HepG2 (cell line): ENCODE results near the gene MECR. TPM values are rescaled to one million over a fixed set of nuclear protein-coding genes. Genes with fewer than 3 reads are reported as not detected.
A peak's percentile ranks its signal among the peaks of the same experiment; 100 is the strongest.

Experiments
- CBFB ChIP-seq: sonication (generic); formaldehyde crosslinking; IDR thresholded peaks from 2 replicates; pipeline ENCODE4 v1.4.0; 2020; ENCODE audit warnings: missing genetic modification reagents
- CC2D1A ChIP-seq: sonication (generic); formaldehyde crosslinking; IDR thresholded peaks from 2 replicates; pipeline ENCODE4 v1.8.1; 2023; ENCODE audit warnings: mild to moderate bottlenecking, missing genetic modification reagents
- EHMT2 ChIP-seq: fragments of 200-600 bp; sonication (generic); IDR thresholded peaks from 2 replicates; pipeline ENCODE4 v1.7.0; 2017; ENCODE audit warnings: antibody characterized with exemption, low read depth, low read length, borderline replicate concordance
- HHEX ChIP-seq: IDR thresholded peaks from 2 replicates; pipeline ENCODE4 v1.6.1; 2016; ENCODE audit warnings: control low read depth
- NR2F1 ChIP-seq, 2 experiments: fragments of 450-650 bp in 1 of 2; formaldehyde crosslinking in 1 of 2; IDR thresholded peaks; 2 replicates each; pipeline versions ENCODE4 v1.5.0 to v1.6.1; 2016 to 2020; ENCODE audit warnings: mild to moderate bottlenecking in 1 of 2, missing compliant biosample characterization in 1 of 2, missing genetic modification reagents in 1 of 2, moderate library complexity in 1 of 2
- PITX1 ChIP-seq: sonication (generic); formaldehyde crosslinking; IDR thresholded peaks from 2 replicates; pipeline ENCODE4 v1.5.1; 2020; ENCODE audit warnings: mild to moderate bottlenecking, missing genetic modification reagents
- SMARCC2 ChIP-seq: fragments of 450-650 bp; IDR thresholded peaks from 2 replicates; pipeline ENCODE4 v1.6.1; 2017; ENCODE audit warnings: antibody characterized with exemption, mild to moderate bottlenecking
- SP1 ChIP-seq, 2 experiments: fragments of 450-650 bp in 1 of 2; sonication (generic) in 1 of 2; formaldehyde crosslinking in 1 of 2; IDR thresholded peaks; 2 replicates each; pipeline versions ENCODE4 v1.4.0 to v1.6.1; 2016 to 2020; ENCODE audit warnings: missing genetic modification reagents in 1 of 2
- ZBTB42 ChIP-seq: sonication (generic); formaldehyde crosslinking; IDR thresholded peaks from 2 replicates; pipeline ENCODE4 v1.5.0; 2020; ENCODE audit warnings: mild to moderate bottlenecking, missing genetic modification reagents
- ZBTB7A ChIP-seq: sonication (generic); formaldehyde crosslinking; IDR thresholded peaks from 2 replicates; pipeline ENCODE4 v1.8.0; 2022; ENCODE audit warnings: mild to moderate bottlenecking, missing genetic modification reagents
- ZFAT ChIP-seq: sonication (generic); formaldehyde crosslinking; conservative IDR thresholded peaks from 2 replicates; pipeline ENCODE4 v1.8.1; 2023; ENCODE audit warnings: missing genetic modification reagents, inconsistent platforms
- ZFYVE20 ChIP-seq: sonication (generic); formaldehyde crosslinking; IDR thresholded peaks from 2 replicates; pipeline ENCODE4 v1.8.0; 2023; ENCODE audit warnings: low read depth, mild to moderate bottlenecking, moderate library complexity, missing genetic modification reagents, borderline replicate concordance
- ZNF17 ChIP-seq: sonication (generic); formaldehyde crosslinking; IDR thresholded peaks from 2 replicates; pipeline ENCODE4 v1.5.0; 2020; ENCODE audit warnings: mild to moderate bottlenecking, missing genetic modification reagents
- ZNF720 ChIP-seq: sonication (generic); formaldehyde crosslinking; IDR thresholded peaks from 2 replicates; pipeline ENCODE4 v1.4.0; 2020; ENCODE audit warnings: missing genetic modification reagents
- ZNF761 ChIP-seq: sonication (generic); formaldehyde crosslinking; conservative IDR thresholded peaks from 2 replicates; pipeline ENCODE4 v1.4.0; 2020; ENCODE audit warnings: mild to moderate bottlenecking, missing genetic modification reagents
- ZNF816 ChIP-seq: sonication (generic); formaldehyde crosslinking; IDR thresholded peaks from 2 replicates; pipeline ENCODE4 v1.8.0; 2022; ENCODE audit warnings: missing genetic modification reagents, mild to moderate bottlenecking, borderline replicate concordance
- polyA plus RNA-seq, 8 experiments: library from polyadenylated mRNA; depleted of rRNA in 3 of 8; stranded (reverse) in 7 of 8; unstranded in 1 of 8; fragments of >200 nt; fragmentation: Illumina TruSeq in 4 of 8; extraction: Trizol in 4 of 8; gene quantifications; 2 replicates each; pipeline versions ENCODE4 v1.2.1 to v1.2.3, GENCODE V29; 2011 to 2016; ENCODE audit warnings: low read depth in 4 of 8, missing spikeins in 1 of 8, mixed read lengths in 1 of 8; ENCODE audit not compliant: insufficient read depth in 1 of 8
- total RNA-seq, 5 experiments: library from RNA; depleted of rRNA; stranded (reverse); fragments of >200 nt; fragmentation: Illumina TruSeq; extraction: Trizol; gene quantifications; 2 replicates each; pipeline ENCODE4 v1.2.3, GENCODE V29; 2016; ENCODE audit warnings: low read depth in 1 of 5
- TF ChIP-seq, protein P1 (sequence below): sonication (generic); formaldehyde crosslinking; IDR thresholded peaks from 2 replicates; pipeline ENCODE4 v1.9.0; 2021; ENCODE audit warnings: missing genetic modification reagents, borderline replicate concordance
- TF ChIP-seq, protein P2 (sequence below): sonication (generic); formaldehyde crosslinking; IDR thresholded peaks from 2 replicates; pipeline ENCODE4 v1.8.1; 2023; ENCODE audit warnings: missing genetic modification reagents, mild to moderate bottlenecking, borderline replicate concordance
- TF ChIP-seq, protein P3 (sequence below): sonication (generic); formaldehyde crosslinking; IDR thresholded peaks from 2 replicates; pipeline ENCODE4 v1.9.0; 2021; ENCODE audit warnings: missing genetic modification reagents, mild to moderate bottlenecking, borderline replicate concordance
- TF ChIP-seq, protein P4 (sequence below): sonication (generic); formaldehyde crosslinking; IDR thresholded peaks from 2 replicates; pipeline ENCODE4 v1.4.0; 2020; ENCODE audit warnings: missing genetic modification reagents

MECR gene
- total and polyA plus RNA-seq, 2 of the 13 experiments (the other 11 are each of a cell fraction or from before 2014, with no cell fraction given), result 18.8 to 24.9 TPM

DNA sequence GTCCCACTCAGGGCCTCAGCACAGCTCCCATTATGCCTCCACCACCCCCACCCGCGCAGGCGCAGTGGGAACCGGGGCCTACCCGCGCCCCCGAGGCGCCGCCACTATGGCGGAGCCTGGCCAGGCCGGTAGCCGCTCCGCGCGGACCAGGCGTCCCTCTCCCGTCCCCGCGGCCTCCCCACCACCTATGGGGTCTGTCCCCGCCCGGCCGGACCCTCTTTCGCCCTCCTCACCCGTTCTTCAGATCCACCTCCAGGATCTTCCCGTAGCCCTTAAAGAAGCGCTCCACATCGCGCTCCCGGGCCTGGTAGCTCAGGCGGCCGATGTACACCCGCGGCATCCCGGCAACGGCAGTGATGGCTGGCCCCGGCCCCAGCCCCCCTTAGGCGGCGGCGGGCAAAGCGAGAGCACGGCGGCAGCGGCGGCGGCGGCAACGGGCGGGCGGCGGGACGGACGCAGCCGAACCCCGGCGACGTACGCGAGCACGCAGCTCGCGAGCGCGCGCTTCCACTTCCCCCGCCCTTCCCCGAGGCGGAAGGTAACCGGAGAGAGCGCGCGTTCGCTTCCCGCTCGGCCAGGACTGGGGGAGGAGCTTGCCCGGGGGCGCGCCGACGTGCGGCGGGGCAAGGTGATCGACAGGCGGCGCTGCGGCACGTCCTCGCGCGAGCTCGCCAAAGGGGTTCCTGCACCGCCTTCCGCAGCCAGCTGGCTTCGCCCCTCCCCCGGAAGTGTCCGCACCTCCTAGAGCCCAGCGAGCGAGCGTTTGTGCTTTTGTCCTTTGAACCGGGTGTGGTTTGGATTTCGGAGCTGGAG is 49.1 kb downstream of the MECR start, which contains the start of gene SRSF4 (continued):
- no peak for TF ChIP-seq CC2D1A (CRISPR knock-in tag)
- no peak for TF ChIP-seq ZNF720 (CRISPR knock-in tag)
- no peak for TF ChIP-seq ZNF816
- TF ChIP-seq SMARCC2, result no peak
- TF ChIP-seq EHMT2, result no peak
- TF ChIP-seq, protein P1, sequence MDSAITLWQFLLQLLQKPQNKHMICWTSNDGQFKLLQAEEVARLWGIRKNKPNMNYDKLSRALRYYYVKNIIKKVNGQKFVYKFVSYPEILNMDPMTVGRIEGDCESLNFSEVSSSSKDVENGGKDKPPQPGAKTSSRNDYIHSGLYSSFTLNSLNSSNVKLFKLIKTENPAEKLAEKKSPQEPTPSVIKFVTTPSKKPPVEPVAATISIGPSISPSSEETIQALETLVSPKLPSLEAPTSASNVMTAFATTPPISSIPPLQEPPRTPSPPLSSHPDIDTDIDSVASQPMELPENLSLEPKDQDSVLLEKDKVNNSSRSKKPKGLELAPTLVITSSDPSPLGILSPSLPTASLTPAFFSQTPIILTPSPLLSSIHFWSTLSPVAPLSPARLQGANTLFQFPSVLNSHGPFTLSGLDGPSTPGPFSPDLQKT, result no peak
- TF ChIP-seq, protein P2, sequence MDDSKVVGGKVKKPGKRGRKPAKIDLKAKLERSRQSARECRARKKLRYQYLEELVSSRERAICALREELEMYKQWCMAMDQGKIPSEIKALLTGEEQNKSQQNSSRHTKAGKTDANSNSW (CRISPR knock-in tag), result 0 out of 2 replicates have a peak, but pooled peaks have one; percentile 40
- no peak for TF ChIP-seq ZFAT (CRISPR knock-in tag)
- 0 out of 2 replicates have a peak, but pooled peaks have one; percentile 46 for TF ChIP-seq ZBTB42 (CRISPR knock-in tag)
- TF ChIP-seq ZBTB7A (CRISPR knock-in tag), result no peak
- TF ChIP-seq NR2F1 (CRISPR knock-in tag; IDR thresholded peaks at IDR 0.05), result no peak
- TF ChIP-seq, protein P3, sequence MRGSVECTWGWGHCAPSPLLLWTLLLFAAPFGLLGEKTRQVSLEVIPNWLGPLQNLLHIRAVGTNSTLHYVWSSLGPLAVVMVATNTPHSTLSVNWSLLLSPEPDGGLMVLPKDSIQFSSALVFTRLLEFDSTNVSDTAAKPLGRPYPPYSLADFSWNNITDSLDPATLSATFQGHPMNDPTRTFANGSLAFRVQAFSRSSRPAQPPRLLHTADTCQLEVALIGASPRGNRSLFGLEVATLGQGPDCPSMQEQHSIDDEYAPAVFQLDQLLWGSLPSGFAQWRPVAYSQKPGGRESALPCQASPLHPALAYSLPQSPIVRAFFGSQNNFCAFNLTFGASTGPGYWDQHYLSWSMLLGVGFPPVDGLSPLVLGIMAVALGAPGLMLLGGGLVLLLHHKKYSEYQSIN (CRISPR knock-in tag), result no peak
- TF ChIP-seq, protein P4, sequence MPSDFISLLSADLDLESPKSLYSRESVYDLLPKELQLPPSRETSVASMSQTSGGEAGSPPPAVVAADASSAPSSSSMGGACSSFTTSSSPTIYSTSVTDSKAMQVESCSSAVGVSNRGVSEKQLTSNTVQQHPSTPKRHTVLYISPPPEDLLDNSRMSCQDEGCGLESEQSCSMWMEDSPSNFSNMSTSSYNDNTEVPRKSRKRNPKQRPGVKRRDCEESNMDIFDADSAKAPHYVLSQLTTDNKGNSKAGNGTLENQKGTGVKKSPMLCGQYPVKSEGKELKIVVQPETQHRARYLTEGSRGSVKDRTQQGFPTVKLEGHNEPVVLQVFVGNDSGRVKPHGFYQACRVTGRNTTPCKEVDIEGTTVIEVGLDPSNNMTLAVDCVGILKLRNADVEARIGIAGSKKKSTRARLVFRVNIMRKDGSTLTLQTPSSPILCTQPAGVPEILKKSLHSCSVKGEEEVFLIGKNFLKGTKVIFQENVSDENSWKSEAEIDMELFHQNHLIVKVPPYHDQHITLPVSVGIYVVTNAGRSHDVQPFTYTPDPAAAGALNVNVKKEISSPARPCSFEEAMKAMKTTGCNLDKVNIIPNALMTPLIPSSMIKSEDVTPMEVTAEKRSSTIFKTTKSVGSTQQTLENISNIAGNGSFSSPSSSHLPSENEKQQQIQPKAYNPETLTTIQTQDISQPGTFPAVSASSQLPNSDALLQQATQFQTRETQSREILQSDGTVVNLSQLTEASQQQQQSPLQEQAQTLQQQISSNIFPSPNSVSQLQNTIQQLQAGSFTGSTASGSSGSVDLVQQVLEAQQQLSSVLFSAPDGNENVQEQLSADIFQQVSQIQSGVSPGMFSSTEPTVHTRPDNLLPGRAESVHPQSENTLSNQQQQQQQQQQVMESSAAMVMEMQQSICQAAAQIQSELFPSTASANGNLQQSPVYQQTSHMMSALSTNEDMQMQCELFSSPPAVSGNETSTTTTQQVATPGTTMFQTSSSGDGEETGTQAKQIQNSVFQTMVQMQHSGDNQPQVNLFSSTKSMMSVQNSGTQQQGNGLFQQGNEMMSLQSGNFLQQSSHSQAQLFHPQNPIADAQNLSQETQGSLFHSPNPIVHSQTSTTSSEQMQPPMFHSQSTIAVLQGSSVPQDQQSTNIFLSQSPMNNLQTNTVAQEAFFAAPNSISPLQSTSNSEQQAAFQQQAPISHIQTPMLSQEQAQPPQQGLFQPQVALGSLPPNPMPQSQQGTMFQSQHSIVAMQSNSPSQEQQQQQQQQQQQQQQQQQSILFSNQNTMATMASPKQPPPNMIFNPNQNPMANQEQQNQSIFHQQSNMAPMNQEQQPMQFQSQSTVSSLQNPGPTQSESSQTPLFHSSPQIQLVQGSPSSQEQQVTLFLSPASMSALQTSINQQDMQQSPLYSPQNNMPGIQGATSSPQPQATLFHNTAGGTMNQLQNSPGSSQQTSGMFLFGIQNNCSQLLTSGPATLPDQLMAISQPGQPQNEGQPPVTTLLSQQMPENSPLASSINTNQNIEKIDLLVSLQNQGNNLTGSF (CRISPR knock-in tag), result no peak; the same call in 1 of the 2 replicates
- TF ChIP-seq CBFB (CRISPR knock-in tag), result peak; percentile 91
- TF ChIP-seq SP1 (IDR thresholded peaks at IDR 0.05), result no peak
- TF ChIP-seq SP1 (CRISPR knock-in tag; IDR thresholded peaks at IDR 0.05), result peak; percentile 73; the same call in 1 of the 2 replicates
- no peak for TF ChIP-seq HHEX (CRISPR knock-in tag)
- no peak for TF ChIP-seq ZNF17 (CRISPR knock-in tag)
- TF ChIP-seq ZNF761 (CRISPR knock-in tag), result peak; percentile 90; the same call in 1 of the 2 replicates
- TF ChIP-seq PITX1, result peak; percentile 71; the same call in 1 of the 2 replicates
- TF ChIP-seq ZFYVE20, result peak; percentile 57; the same call in 1 of the 2 replicates
